HG03039 (cell line): ENCODE results near the gene SCML1.

Experiments
- ATAC-seq: cut with Tn5 transposase; IDR thresholded peaks from one replicate; pipeline ENCODE4 v1.9.1; 2021; ENCODE audit warnings: mild to moderate bottlenecking, moderate library complexity; ENCODE audit not compliant: unreplicated experiment

SCML1 gene, protein sequence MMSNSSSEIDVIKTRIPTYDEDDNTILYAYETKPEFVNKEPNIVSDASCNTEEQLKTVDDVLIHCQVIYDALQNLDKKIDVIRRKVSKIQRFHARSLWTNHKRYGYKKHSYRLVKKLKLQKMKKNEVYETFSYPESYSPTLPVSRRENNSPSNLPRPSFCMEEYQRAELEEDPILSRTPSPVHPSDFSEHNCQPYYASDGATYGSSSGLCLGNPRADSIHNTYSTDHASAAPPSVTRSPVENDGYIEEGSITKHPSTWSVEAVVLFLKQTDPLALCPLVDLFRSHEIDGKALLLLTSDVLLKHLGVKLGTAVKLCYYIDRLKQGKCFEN

DNA sequence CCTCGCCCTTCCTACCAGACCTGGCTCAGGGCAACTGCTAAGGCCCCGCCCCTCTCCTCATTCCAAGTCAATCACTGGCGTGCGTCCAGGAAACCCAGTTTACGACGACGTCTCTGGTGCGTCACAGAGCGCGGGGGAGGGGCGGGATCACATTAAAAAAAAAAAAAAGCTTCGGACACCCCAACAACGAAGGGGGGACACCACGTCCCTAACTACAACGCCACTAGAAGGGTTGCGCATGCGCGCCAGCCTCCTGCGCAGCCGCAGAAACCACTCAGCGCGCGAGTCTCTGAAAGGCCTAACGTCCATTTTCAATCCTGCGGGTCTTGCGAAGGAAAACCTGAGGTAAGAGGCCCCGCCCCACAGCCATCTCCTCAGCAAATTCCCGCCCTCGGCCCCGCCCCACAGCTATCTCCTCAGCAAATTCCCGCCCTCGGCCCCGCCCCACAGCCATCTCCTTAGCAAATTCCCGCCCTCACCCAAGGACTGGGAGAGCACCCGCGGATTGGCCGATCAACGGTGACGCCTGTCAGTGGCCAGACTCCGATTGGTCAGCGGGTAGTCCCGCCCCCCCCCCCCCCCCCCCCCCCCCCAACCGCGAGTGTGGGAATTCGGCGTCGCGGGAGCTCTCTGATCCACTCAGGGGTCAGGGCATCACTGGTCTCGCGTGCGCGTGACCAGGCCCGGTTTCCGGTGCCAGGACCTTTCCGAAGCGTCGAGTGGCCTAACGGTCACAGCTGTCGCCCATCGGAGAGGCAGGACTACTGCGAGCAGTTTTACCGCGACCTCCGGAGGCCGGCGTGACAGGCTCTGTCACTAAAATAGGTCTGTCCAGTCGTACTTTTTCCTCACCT, at the start of gene SCML1:
Gene SCML1, plus strand, starts transcription at position 638 of the 854 bp plus-strand sequence. CDS start 6,694 bp downstream, outside the sequence.
- peak; percentile 75 for ATAC-seq

DNA sequence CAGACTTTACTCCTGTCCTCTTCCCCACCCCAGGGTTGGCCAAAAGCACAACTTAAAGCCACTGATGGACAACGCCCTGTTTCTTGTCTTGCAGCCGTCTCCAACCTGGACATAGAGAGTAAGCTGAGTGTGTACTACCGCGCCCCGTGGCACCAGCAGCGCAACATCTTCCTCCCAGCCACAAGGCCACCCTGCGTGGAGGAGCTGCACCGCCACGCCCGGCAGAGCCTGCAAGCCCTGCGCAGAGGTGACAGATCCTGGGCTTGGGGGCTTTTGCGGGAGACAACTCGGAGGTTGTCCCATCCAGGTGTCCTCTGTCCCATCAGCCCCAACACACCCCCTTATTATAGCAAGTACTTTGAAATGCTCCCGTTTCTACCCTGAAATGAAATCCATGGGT, 49.6 kb upstream of the SCML1 start:
- ATAC-seq: no peak

DNA sequence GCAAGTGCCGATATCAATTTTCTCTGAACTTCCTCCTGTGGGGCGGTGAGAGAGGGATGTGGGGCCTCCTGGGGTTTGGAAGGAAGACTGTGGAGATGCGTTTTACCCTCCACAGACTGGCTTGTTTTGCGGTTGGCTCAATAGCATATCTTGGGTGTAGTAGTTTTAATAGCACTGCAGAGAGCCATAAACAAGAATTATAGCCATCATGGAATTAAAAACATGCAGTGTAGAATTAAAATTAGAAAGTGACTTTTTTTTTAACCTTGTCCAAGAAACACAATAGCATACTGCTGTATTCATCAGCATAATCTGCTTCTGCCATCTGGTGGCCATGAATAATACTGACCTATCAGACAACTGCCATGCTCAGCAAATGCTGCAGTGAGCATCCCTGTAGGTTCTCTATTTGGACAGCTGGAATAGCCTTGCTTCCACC, 47.3 kb upstream of the SCML1 start:
- ATAC-seq: no peak

DNA sequence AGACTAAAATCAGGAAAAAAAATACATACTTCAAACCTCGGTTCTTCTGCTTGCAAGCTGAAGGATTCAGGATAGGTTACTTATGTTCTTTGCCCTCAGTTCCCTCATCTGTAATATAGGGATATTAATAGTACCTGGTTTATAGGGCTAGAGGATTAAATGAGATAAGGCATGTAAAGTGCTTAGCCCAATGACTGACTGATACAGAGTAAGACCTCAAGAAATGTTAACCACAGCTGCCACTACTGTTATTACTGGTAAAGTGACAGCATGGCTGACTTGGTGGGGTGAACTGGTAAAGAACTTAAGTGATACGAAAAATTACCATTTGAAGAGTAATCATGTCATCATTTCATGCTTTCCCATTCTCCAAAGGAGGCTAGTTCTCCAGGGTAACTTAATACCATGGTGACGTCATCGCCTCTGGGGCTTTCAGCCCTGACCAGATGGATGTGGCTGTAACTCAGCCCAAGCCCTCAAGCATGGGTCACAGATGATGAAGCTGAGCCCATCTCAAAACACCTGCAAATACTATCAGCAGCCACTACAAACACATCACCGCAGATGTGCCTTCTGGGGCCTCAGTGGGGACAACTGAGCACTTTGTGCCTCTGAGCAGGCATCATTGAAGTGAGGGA, 44.5 kb upstream of the SCML1 start:
- ATAC-seq: no peak

DNA sequence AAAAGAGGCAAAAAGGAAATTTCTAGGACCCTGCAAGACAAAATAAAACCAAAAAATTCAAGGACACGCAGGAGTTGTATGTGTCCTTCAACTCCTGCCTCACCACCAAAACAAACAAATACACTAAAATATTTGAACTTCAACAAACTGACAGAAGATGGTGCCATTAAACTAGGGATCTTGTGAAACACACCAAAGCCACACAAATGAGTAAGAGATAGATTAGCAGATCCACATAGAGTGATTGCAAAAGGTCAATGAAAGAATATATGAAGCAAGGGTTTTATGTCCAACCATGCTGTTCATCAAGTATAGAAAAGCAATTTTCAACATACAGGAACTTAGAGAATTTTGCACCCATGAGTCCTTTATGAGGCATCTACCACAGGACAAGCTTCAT, 40.1 kb upstream of the SCML1 start:
- no peak for ATAC-seq

DNA sequence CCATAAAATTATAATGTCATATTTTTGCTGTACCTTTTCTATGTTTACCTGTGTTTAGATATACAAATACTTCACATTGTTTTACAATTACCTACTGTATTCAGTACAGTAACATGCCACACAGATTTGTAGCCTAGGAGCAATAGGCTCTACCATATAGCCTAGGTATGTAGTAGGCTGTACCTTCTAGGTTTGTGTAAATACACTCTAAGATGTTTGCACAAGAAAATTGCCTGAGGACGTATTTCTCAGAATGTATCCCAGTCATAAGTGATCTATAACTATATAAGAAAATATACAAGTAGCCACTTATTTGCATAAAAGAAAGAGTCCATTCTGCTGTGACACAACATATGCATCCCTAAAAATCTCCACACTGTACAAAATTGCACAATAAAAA, 36.3 kb upstream of the SCML1 start:
- no peak for ATAC-seq

DNA sequence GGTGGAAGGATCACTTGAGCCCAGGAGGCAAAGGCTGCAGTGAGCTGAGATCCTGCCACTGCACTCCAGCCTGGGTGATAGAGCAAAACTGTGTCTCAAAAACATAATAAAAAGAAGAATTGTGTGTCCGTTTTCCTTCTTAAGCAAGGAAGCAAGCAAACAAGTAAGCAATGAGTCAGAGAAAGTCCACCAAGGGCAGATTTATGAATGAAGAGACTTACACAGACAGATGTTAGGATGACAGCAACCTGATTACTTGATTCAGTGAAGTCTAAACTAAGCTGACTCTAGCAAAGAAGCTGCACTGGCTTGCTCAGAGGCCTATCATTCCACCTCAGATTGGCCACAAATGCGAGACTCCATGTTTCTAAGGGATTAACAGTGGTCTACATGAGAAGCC, 34.1 kb upstream of the SCML1 start:
- ATAC-seq: no peak

DNA sequence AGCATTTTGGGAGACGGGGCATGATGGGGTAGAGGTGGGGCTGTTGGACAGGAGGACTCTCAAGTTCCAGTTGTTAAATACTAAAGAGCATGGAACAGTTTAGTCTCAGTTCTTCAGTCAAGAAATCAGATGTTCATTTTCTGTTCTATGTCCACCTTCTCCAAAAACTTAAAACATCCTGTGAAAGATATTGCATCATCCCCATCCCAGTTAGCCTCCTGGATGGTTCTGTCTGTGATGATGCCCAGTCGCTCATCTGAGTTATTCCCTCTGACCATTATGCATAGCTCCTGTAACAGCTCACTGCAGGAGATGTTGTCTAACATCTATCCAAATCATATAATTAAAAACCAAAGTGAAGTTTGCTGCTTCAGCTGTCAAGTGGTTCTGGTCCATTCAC, 32.1 kb upstream of the SCML1 start:
- no peak for ATAC-seq

DNA sequence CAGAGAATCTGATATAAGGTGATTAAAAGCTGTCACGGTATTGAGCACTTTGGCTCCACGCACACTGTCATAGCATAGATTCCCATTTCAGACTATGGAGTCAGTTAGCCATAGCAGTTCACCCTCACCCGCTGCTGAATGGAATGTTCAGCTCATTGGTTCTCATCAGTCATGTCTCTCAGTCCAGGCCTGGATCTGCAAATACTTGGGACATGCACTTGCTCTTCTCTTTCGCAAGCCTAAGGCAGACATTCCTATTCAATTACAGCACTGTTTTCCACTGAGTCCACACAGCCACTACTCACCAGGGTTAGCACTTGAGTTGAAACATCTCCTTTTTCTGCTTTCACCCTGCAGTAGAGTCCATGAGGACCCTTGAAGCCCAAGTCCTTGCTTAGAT, 30.6 kb upstream of the SCML1 start:
- no peak for ATAC-seq

DNA sequence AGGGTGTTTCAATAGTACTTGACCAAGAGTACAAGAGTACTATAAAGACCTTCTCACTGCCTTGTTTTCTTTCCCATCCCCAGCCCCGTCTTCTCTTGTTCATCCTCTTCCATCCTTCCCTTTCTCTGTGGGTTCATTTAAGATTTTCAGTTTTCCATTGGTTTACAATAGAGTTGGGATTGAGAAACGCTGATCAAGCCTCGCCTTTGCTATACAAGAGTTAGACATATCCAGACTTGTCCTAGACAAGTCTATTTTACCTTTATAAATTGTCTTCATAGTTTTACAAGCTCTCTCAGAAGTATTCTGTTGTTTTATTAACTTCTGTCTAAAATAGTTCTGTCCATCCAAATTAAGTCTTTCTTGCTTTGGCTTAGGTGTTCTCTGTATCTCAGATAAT, 29.6 kb upstream of the SCML1 start:
- ATAC-seq: no peak

DNA sequence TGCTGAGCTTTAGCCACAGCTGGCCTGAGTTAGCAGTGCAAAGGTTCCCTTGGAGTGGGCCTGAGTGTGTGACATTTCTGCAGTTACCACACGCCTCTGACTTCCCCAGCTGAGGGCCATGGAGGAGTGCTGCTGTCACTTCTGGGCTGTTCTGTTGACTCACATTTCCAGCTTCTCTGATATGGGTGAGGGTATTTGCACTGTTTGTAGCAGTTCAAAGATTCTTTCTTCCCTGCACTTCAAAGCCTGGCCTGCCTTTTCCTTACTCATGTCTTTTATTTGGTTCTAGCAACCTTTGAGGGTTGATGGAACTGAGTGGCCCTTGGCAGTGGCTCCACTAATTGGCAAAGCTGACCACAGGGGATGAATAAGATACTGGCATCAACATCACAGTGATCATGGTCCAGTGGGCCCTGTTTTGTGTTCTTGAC, 26.4 kb upstream of the SCML1 start:
- ATAC-seq: no peak

DNA sequence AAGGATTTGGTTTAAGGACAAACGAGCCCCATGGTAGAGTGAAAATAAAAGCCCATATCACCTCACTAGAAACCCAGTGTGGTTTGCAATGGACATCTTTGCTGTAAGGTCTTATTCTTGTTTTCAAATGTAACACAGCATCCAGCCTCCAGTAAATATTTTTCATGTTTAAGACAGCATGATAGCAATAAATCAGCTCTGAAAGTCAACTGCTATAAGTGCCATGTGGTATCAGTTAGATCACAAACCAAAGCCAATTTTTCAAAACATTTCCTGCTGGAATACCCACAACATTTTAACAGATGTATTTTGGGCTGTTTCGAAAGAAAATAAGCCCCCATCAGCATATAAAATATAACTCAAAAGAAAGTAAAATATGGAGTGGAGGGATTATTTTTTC, 24.0 kb upstream of the SCML1 start:
- no peak for ATAC-seq

DNA sequence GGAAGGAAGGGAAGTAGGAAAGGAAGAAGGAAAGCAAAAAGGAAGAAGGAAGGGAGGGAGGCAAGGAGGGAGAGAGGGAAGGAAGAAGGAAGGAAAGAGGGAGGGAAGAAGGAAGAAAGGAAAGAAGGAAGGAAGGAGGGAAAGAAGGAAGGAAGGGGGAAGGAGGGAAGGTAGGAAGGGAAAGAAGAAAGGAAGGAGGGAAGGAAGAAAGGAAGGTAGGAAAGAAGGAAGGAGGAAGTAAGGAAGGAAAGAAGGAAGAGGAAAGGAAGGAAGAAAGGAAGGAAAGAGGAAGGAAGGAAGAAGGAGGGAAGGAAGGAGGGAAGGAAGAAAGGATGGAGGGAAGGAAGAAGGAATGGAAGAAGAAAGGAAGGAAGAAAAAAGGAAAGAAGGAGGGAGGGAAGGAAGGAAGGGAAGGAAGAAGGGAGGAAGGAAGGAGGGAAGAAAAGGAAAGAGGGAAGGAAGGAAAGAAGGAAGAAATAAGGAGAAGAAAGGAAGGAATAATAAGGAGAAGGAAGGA, 18.6 kb upstream of the SCML1 start:
- ATAC-seq: no peak

DNA sequence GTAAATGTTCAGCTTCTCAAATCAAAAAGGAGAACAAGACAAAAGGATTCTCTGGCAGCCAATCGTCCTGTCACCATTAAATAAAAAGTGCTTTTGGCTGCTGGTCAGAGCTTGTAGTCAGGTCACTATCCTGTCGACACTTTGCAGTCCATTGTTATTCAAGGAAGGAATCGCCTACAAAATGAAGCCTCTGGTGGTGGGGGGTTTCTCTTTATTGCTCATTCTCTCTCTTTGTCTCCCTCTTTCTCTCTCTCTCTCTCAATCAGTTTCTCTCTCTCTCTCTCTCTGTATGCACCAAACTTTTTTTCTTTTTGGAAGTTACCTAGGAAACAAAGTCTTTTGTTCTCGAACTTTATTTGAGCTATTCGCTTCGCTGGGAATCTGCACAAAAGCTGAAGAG, 17.6 kb upstream of the SCML1 start:
- ATAC-seq: no peak

DNA sequence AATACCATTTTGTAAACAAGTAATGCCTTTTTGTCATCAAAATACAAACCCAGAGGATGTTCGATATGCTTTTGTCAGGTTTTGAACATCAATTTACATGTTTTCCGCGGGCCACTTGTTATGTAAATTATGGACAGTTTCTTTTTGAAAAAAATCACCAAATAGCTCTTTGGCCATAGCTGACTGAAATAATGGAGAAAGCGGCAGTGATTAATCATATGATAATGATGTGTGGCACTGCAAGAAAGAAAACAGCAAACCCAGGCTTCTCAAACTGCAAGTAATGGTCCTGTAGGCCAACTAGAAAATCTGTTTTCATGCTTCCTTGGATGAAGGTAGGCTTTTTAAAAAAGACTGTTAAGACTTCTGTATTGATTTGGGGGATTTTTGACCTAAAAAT, 15.6 kb upstream of the SCML1 start:
- ATAC-seq: no peak

DNA sequence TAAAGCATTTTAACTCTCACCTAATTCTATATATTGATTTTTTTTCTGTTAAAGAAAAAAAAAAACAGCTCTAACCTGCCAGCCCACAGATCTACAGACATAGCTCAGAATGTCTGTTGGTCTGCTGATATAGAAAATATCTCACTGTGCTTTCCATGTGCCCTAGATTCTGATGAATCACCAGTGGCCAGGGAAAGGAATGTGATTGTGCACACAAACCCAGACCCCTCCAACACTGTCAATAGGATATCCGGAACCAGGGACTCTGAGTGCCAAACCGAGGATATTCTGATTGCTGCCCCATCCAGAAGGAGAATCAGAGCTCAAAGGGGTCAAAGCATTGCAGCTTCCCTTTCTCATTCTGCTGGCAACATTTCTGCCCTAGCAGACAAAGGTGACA, 12.1 kb upstream of the SCML1 start:
- no peak for ATAC-seq

DNA sequence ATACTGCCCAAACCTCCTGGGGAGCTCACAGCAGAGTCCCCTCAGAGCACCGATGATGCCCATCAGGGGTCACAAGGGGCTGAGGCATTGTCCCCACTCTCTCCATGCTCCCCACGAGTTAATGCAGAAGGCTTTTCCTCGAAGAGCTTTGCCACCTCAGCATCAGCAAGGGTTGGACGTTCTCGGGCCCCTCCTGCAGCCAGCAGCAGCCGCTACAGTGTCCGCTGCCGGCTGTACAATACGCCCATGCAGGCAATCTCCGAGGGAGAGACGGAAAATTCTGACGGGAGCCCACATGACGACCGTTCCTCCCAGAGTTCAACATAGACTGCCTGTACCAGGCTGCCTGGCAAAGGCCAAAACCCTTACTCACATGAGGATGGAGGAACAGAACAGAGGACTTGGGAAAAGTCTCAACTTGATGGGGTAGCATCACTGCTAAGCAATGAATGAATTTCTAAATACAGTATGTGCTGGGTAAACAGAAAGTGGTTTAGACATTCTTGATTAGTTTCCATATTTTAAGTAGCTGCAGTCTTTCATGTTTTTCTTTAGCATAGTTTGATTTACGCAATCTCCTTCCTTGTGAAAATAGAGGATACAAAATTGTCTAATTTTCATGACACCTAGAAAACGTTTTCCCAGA, 5.0 kb upstream of the SCML1 start:
- no peak for ATAC-seq

DNA sequence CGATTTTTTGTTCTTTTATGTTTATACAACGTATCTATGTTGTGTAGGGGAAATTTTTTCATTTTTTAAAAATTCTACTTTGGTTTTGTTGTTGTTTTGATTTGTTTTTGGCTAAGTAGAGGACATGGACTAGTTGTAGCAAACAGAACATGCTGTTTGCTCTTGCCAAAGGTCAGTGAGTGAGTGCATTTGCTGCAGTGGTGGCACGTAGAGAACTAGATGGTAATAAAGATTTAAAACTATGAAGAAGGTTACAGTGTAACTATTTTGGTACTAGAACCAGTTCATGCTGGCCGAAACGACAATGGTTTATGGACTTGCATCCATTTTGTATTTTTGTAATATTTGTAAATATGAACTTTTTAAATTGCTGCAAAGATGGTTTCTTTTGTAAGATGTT, 1.9 kb upstream of the SCML1 start:
- no peak for ATAC-seq

DNA sequence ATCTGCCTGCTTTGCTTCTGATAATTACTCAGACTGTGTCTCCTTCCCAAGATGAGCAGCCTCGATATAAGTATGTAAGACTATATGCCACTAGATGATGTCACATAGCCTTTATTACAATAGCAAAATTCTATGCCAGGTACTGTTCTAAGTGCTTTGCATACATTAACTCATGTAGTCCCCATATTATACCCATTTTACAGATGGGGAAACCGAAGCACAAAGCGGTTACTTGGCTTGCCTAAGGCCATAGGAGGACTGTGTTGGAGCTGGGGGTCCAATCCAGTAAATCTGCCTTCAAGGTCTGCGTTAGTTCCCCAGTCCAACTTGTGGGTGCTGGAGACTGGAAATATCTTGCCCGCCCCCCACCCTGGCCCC, 826 bp upstream of the SCML1 start:
- ATAC-seq: no peak

DNA sequence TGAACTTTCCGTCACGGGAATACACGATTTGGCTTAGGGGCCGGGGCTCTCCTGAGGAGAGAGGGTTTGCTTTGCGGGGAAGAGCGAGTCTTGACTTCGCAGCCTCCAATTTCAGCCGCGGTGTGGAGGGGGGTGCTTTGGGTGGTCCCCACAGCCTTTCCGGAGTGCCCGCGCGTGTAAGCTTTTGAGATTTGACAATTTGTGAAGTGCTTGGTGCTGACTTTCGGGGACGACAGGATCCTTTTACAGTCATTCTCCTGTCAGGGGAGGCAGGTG, 355 bp downstream of the SCML1 start:
- ATAC-seq: no peak

DNA sequence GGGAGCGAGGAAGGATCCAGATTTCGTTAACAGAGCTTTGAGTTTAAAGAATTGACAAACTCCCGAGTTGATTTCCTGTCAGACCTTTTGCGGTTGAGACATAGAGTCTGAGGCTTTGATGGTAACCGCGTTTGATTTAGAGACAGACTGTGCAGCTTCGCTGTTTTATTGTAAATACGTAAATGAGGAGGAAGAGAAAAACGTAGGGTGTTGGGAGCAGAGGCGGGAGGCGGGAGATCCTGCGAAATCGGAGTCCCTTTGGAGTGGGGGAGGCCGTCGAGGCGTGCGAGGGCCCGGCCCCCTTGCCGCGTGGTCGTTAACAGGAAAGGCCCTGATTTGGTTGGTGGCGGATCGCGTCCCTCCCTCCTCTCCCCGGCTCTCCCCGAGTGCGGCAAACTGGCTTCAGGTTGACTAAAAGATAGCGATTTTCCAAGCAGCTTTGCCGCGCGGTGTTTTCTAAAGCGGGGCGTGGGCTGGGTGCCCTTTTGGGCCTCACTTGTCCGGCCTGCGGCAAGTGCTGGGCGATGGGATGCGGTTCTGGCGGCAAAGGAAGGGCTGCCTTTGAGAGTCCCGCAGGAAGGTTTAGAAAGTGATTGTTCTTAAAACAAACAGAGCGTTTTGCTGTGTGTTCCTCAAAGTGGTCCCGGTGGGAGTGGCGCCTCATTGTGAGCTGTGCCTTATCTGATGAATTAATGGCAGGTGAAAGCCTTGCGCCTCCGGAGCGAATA, 857 bp downstream of the SCML1 start:
- no peak for ATAC-seq
